HG03108 (cell line): Measurements from ENCODE around the gene CCPG1.

Source experiments
- ATAC-seq: cut with Tn5 transposase; IDR thresholded peaks from one replicate; pipeline ENCODE4 v1.9.1; 2021; ENCODE audit warnings: moderate library complexity; ENCODE audit not compliant: unreplicated experiment

Gene CCPG1

DNA sequence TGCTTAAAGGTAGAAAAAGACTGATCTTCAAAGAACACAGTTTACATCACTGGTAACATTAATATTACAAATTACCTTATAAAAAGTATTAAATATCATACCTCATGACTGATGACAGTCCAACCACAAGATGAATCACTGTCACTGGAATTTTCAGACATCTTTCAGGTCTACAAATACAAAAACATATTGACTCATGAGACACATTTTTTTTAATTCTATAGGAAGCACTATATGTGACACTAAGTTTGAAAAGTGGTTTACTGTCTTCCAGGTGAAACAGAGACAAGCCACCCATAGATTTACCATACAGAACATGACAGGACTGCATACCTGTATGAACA is 18.9 kb downstream of the CCPG1 start:
- no peak for ATAC-seq

- no peak for ATAC-seq
Observed at GRCh38 chr15:55387027-55387426, 21.1 kb downstream of the CCPG1 start.

- no peak for ATAC-seq
Observed at GRCh38 chr15:55383687-55384086, 24.5 kb downstream of the CCPG1 start.

GRCh38 chr15:55381595-55381994 is 26.6 kb downstream of the CCPG1 start:
- no peak for ATAC-seq

DNA sequence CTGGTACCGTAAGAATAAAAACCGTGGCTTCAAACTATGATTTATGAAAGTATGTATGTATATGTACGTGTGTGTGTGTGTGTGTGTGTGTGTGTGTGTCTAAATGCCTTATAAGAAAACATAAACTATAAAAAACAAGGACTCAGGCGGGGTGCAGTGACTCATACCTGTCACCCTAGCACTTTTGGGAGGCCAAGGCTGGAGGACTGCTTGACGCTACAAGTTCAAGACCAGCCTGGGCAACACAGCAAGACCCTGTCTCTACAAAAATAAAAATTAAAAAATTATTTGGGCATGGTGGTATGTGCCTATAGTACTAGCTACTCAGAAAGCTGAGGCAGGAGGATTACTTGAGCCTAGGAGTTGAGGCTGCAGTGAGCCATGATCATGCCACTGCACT is 29.1 kb downstream of the CCPG1 start:
- no peak for ATAC-seq

- no peak for ATAC-seq
Observed at GRCh38 chr15:55372701-55373440, 35.3 kb downstream of the CCPG1 start.

DNA sequence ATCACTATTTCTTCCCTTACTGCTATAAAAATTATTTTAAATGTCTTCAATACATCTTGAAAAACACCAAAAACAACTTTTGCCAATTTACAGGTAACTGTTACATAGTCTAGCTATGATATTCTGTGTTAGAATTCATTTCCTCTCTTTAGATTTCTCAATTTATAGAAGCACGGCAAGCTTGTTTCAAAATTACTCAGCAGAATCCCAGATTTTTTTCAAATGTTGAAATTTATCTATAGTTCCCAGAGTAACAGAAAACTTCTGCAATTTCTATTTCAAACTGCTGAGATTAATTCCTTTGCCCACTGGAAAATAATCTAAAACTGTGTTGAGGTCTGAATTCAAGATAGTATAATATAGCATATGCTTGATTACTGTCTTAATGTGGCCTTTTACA is 41.2 kb downstream of the CCPG1 start:
- no peak for ATAC-seq

DNA sequence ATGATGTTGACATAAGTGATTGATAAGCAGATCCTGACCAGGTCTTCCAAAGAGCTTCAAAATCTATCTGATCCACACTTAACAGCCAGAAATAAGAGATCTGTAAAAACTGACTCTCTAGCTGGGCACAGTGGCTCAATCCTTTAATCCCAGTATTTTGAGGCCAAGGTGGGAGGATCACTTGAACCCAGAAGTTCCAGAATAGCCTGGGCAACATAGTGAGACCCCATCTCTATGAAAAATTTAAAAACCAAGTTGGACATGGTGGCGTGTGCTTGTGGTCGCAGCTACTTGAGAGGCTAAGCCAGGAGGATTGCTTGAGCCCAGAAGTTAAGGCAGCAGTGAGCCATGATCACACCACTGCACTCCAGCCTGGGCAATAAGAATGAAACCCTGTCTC is 45.5 kb downstream of the CCPG1 start:
- no peak for ATAC-seq

DNA sequence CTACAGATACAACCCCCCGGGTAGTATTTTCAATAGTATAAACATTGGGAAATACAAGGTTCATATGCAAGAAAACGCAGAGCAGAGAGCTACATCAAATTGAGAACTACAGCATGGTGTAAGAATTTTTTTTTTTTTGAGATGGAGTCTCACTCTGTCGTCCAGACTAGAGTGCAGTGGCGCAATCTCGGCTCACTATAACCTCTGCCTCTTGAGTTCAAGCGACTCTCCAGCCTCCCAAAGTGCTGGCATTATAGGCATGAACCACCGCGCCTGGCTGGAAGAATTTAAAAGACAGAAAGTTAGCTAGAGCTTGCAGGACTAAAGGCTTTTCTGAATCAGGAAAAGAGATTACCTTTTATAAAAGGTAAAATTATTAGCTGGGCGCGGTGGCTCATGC is 47.1 kb downstream of the CCPG1 start:
- no peak for ATAC-seq

GRCh38 chr15:55360256-55360655 is 47.9 kb downstream of the CCPG1 start:
- no peak for ATAC-seq

DNA sequence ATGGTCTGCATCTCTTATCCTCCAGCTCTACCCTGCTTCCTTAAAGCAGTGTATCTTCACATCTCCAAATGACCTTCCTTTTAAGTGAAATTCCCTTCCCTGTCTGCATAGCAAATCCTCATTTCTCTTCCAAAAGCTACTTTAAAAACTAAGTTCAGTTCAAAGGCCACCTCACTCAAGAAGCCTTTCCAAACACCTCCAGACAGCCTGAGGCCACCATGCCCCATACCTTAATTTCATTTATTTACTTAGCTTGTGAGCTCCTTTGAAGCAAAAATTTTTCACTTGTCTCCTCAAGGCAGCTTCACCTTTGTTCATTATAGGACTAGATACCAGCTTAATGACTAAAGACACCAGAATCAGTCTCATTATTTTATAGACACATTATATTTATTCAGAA is 49.7 kb downstream of the CCPG1 start:
- ATAC-seq: no peak

DNA sequence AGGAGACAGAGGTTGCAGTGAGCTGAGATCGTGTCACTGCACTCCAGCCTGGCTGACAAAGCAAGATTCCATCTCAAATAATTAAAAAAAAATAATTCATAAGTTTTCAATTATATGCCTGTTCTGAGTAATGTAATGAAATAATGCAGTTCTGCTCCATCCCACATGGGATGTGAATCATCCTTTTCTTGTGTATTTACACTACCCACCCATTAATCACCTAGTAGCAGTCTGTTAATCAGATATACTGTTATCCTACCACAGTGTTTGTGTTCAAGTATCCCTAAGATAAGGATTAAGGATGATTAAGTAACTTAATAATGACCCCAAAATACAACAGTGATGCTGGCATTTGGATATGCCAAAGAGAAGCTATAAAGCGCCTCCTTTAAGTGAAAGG is 50.4 kb downstream of the CCPG1 start:
- no peak for ATAC-seq

- no peak for ATAC-seq
Observed at GRCh38 chr15:55356985-55357585, 51.1 kb downstream of the CCPG1 start.

- ATAC-seq: no peak
Observed at GRCh38 chr15:55353025-55353424, 55.1 kb downstream of the CCPG1 start.

DNA sequence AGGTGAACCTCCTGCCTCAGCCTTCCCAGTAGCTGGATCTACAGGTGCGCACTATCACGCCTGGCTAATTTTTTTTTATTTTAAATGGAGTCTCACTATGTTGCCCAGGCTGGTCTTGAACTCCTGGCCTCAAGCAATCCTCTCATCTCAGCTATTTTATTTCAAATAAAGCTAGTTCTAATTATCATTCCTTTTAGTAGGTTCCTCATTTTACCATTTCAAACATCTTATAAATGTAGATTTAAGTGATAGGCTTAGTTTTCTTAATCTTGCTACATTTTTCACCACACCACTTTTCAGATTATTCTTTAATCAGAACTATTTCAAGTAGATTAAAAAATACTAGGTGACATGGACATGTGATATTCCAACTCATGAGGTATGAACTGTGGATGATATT is 58.9 kb downstream of the CCPG1 start:
- ATAC-seq: no peak

GRCh38 chr15:55348281-55348778 is 59.8 kb downstream of the CCPG1 start:
- ATAC-seq: no peak

- ATAC-seq: no peak
Observed at GRCh38 chr15:55344206-55344605, 64.0 kb downstream of the CCPG1 start.

GRCh38 chr15:55343168-55343567 is 65.0 kb downstream of the CCPG1 start:
- ATAC-seq: no peak

- no peak for ATAC-seq
Observed at GRCh38 chr15:55337160-55337559, 71.0 kb downstream of the CCPG1 start.

- ATAC-seq: no peak
Observed at GRCh38 chr15:55334997-55335396, 73.2 kb downstream of the CCPG1 start.

DNA sequence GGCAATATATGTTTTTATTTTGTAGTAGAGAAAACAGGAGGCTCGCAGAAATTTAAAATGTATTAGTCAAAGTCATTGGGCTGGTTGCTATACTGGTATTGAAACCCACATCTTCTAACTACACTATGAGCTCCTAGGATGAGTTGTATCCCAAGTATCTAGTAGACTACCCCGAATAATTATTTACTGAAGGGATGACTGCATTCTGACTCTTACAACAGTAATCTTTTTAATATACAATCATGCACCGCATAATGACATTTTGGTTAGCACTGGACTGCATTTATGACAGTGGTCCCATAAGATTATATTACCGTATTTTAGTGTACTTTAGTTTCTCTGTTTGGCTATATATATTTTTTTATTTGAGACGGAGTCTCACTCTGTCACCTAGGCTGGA is 73.8 kb downstream of the CCPG1 start:
- ATAC-seq: no peak

GRCh38 chr15:55327387-55327786 is 80.8 kb downstream of the CCPG1 start:
- ATAC-seq: no peak

GRCh38 chr15:55322467-55322866 is 85.7 kb downstream of the CCPG1 start:
- no peak for ATAC-seq
